Measurements from ENCODE around the gene AFTPH. TPM values are rescaled to one million over a fixed set of nuclear protein-coding genes. Genes with fewer than 3 reads are reported as not detected.

The AFTPH gene
- total and polyA plus RNA-seq, 9 of the 15 experiments (the other 6 are each of a cell fraction or from before 2014, with no cell fraction given), result 8.0 to 26.2 (median 13.8) TPM

DNA sequence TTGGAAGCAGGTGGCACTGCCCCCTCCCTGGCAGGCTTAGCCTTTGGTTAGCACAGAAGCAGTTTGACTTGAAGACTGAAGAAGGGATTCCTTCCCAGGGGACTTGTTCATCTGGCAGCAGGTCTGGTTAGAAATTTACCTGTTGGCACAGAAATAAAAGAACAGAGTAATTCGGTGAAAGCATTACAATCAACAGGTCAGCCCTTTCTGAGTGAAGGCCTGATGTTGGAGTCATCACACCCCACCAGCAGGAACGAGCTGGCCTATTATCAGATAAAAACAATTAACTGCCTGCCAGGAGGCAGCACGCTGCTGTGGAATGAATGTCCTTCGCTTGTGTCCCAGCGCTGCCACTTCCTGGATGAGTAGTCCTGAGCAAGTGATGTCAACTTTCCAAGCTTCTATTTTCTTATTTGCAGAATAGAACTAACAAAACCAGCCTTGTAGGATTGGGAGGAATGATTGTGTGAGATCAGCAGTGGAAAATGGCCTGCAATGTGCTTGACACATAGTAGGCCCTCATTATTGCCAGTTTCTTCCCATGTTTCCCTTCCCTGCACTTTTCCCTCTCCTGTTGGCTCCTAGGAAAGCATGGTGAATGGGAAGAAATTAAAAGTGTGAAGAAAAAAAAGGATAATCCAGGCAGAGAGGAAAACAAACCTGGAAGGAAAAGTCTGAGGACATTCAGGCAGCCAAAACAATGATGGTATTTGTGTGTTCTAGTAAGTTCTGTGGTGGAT, 41.2 kb upstream of the AFTPH start (continued):
- no peak for TF ChIP-seq TAF1 (IDR thresholded peaks at IDR 0.05; ENCODE audit: control insufficient read depth, extremely low read depth, insufficient read depth, low read length, severe bottlenecking)
- TF ChIP-seq, protein P1, sequence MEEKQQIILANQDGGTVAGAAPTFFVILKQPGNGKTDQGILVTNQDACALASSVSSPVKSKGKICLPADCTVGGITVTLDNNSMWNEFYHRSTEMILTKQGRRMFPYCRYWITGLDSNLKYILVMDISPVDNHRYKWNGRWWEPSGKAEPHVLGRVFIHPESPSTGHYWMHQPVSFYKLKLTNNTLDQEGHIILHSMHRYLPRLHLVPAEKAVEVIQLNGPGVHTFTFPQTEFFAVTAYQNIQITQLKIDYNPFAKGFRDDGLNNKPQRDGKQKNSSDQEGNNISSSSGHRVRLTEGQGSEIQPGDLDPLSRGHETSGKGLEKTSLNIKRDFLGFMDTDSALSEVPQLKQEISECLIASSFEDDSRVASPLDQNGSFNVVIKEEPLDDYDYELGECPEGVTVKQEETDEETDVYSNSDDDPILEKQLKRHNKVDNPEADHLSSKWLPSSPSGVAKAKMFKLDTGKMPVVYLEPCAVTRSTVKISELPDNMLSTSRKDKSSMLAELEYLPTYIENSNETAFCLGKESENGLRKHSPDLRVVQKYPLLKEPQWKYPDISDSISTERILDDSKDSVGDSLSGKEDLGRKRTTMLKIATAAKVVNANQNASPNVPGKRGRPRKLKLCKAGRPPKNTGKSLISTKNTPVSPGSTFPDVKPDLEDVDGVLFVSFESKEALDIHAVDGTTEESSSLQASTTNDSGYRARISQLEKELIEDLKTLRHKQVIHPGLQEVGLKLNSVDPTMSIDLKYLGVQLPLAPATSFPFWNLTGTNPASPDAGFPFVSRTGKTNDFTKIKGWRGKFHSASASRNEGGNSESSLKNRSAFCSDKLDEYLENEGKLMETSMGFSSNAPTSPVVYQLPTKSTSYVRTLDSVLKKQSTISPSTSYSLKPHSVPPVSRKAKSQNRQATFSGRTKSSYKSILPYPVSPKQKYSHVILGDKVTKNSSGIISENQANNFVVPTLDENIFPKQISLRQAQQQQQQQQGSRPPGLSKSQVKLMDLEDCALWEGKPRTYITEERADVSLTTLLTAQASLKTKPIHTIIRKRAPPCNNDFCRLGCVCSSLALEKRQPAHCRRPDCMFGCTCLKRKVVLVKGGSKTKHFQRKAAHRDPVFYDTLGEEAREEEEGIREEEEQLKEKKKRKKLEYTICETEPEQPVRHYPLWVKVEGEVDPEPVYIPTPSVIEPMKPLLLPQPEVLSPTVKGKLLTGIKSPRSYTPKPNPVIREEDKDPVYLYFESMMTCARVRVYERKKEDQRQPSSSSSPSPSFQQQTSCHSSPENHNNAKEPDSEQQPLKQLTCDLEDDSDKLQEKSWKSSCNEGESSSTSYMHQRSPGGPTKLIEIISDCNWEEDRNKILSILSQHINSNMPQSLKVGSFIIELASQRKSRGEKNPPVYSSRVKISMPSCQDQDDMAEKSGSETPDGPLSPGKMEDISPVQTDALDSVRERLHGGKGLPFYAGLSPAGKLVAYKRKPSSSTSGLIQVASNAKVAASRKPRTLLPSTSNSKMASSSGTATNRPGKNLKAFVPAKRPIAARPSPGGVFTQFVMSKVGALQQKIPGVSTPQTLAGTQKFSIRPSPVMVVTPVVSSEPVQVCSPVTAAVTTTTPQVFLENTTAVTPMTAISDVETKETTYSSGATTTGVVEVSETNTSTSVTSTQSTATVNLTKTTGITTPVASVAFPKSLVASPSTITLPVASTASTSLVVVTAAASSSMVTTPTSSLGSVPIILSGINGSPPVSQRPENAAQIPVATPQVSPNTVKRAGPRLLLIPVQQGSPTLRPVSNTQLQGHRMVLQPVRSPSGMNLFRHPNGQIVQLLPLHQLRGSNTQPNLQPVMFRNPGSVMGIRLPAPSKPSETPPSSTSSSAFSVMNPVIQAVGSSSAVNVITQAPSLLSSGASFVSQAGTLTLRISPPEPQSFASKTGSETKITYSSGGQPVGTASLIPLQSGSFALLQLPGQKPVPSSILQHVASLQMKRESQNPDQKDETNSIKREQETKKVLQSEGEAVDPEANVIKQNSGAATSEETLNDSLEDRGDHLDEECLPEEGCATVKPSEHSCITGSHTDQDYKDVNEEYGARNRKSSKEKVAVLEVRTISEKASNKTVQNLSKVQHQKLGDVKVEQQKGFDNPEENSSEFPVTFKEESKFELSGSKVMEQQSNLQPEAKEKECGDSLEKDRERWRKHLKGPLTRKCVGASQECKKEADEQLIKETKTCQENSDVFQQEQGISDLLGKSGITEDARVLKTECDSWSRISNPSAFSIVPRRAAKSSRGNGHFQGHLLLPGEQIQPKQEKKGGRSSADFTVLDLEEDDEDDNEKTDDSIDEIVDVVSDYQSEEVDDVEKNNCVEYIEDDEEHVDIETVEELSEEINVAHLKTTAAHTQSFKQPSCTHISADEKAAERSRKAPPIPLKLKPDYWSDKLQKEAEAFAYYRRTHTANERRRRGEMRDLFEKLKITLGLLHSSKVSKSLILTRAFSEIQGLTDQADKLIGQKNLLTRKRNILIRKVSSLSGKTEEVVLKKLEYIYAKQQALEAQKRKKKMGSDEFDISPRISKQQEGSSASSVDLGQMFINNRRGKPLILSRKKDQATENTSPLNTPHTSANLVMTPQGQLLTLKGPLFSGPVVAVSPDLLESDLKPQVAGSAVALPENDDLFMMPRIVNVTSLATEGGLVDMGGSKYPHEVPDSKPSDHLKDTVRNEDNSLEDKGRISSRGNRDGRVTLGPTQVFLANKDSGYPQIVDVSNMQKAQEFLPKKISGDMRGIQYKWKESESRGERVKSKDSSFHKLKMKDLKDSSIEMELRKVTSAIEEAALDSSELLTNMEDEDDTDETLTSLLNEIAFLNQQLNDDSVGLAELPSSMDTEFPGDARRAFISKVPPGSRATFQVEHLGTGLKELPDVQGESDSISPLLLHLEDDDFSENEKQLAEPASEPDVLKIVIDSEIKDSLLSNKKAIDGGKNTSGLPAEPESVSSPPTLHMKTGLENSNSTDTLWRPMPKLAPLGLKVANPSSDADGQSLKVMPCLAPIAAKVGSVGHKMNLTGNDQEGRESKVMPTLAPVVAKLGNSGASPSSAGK (IDR thresholded peaks at IDR 0.05), result no peak

Measured in K562 (cell line).